HEK293 (cell line): ENCODE data around the gene DNMT3L.

Source experiments
- HOXA7 ChIP-seq: sonication (generic); formaldehyde crosslinking; IDR thresholded peaks from 2 replicates; pipeline ENCODE4 v1.8.1; 2022; ENCODE audit warnings: missing genetic modification reagents, borderline replicate concordance
- HOXC10 ChIP-seq: sonication (generic); formaldehyde crosslinking; IDR thresholded peaks from 2 replicates; pipeline ENCODE4 v1.8.1; 2023; ENCODE audit warnings: mild to moderate bottlenecking, missing genetic modification reagents
- KLF16 ChIP-seq: fragments of 450-650 bp; formaldehyde crosslinking; IDR thresholded peaks from 2 replicates; pipeline ENCODE4 v1.5.1; 2017; ENCODE audit warnings: missing biosample characterization, missing genetic modification characterization
- KLF7 ChIP-seq: fragments of 450-650 bp; formaldehyde crosslinking; IDR thresholded peaks from 2 replicates; pipeline ENCODE4 v1.5.1; 2016; ENCODE audit warnings: missing biosample characterization, missing genetic modification characterization, borderline replicate concordance
- SP7 ChIP-seq: fragments of 450-650 bp; formaldehyde crosslinking; IDR thresholded peaks from 2 replicates; pipeline ENCODE4 v1.5.1; 2016; ENCODE audit warnings: missing biosample characterization, missing genetic modification characterization
- ZBTB11 ChIP-seq: fragments of 450-650 bp; formaldehyde crosslinking; conservative IDR thresholded peaks from 2 replicates; pipeline ENCODE4 v1.5.1; 2016; ENCODE audit warnings: low read depth, missing biosample characterization, missing genetic modification characterization
- ZBTB17 ChIP-seq: fragments of 450-650 bp; formaldehyde crosslinking; IDR thresholded peaks from 2 replicates; pipeline ENCODE4 v1.5.1; 2016; ENCODE audit warnings: missing biosample characterization, missing genetic modification characterization
- ZBTB20 ChIP-seq: fragments of 450-650 bp; formaldehyde crosslinking; IDR thresholded peaks from 2 replicates; pipeline ENCODE4 v1.5.1; 2016; ENCODE audit warnings: missing biosample characterization, missing genetic modification characterization
- ZBTB21 ChIP-seq: fragments of 450-650 bp; formaldehyde crosslinking; IDR thresholded peaks from 2 replicates; pipeline ENCODE4 v1.5.1; 2017; ENCODE audit warnings: missing biosample characterization, missing genetic modification characterization
- ZNF184 ChIP-seq: fragments of 450-650 bp; IDR thresholded peaks from 2 replicates; pipeline ENCODE4 v1.5.1; 2018; ENCODE audit warnings: missing biosample characterization, mild to moderate bottlenecking, missing genetic modification characterization
- ZNF324 ChIP-seq: fragments of 450-650 bp; formaldehyde crosslinking; IDR thresholded peaks from 2 replicates; pipeline ENCODE4 v1.5.1; 2016; ENCODE audit warnings: missing biosample characterization, missing genetic modification characterization
- ZNF341 ChIP-seq: fragments of 450-650 bp; formaldehyde crosslinking; IDR thresholded peaks from 2 replicates; pipeline ENCODE4; 2016; ENCODE audit warnings: low read depth, missing biosample characterization, missing genetic modification characterization
- ZNF394 ChIP-seq: fragments of 450-650 bp; formaldehyde crosslinking; IDR thresholded peaks from 2 replicates; pipeline ENCODE4 v1.5.1; 2016; ENCODE audit warnings: missing biosample characterization, missing genetic modification characterization, mild to moderate bottlenecking, moderate library complexity, borderline replicate concordance
- ZNF404 ChIP-seq: fragments of 450-650 bp; formaldehyde crosslinking; IDR thresholded peaks from 2 replicates; pipeline ENCODE4 v1.5.1; 2017; ENCODE audit warnings: missing biosample characterization, missing genetic modification characterization
- ZNF423 ChIP-seq: fragments of 450-650 bp; formaldehyde crosslinking; IDR thresholded peaks from 2 replicates; pipeline ENCODE4 v1.5.1; 2016; ENCODE audit warnings: missing biosample characterization, missing genetic modification characterization
- ZNF501 ChIP-seq: fragments of 450-650 bp; formaldehyde crosslinking; IDR thresholded peaks from 2 replicates; pipeline ENCODE4 v1.5.1; 2016; ENCODE audit warnings: missing biosample characterization, missing genetic modification characterization
- ZNF510 ChIP-seq: fragments of 450-650 bp; formaldehyde crosslinking; IDR thresholded peaks from 2 replicates; pipeline ENCODE4 v1.5.1; 2018; ENCODE audit warnings: mild to moderate bottlenecking, missing genetic modification characterization, missing biosample characterization; ENCODE audit not compliant: insufficient replicate concordance
- ZNF518A ChIP-seq: fragments of 450-650 bp; formaldehyde crosslinking; conservative IDR thresholded peaks from 2 replicates; pipeline ENCODE4 v1.5.1; 2016; ENCODE audit warnings: low read depth, missing biosample characterization, missing genetic modification characterization
- ZNF600 ChIP-seq: fragments of 450-650 bp; formaldehyde crosslinking; IDR thresholded peaks from 2 replicates; pipeline ENCODE4 v1.5.1; 2016; ENCODE audit warnings: missing biosample characterization, missing genetic modification characterization
- ZNF677 ChIP-seq: fragments of 450-650 bp; IDR thresholded peaks from 2 replicates; pipeline ENCODE4 v1.5.0; 2018; ENCODE audit warnings: missing biosample characterization, mild to moderate bottlenecking, missing genetic modification characterization, moderate library complexity
- ZNF76 ChIP-seq: fragments of 450-650 bp; formaldehyde crosslinking; IDR thresholded peaks from 2 replicates; pipeline ENCODE4; 2016; ENCODE audit warnings: low read depth, missing biosample characterization, missing genetic modification characterization, borderline replicate concordance
- ZNF792 ChIP-seq: fragments of 450-650 bp; formaldehyde crosslinking; IDR thresholded peaks from 2 replicates; pipeline ENCODE4 v1.5.1; 2016; ENCODE audit warnings: missing biosample characterization, missing genetic modification characterization
- ZSCAN5A ChIP-seq: fragments of 450-650 bp; formaldehyde crosslinking; IDR thresholded peaks from 2 replicates; pipeline ENCODE4 v1.5.1; 2016; ENCODE audit warnings: missing biosample characterization, missing genetic modification characterization

DNMT3L gene

GRCh38 chr21:44299458-44300261, 38.0 kb upstream of the DNMT3L start, which contains the start of gene PFKL (continued):
- TF ChIP-seq KLF7 (tag by site-specific recombination) (peak; percentile 94), ZNF324 (tag by site-specific recombination) (peak; percentile 77), ZBTB11 (tag by site-specific recombination) (peak; percentile 55; the same call in 1 of the 2 replicates), ZNF501 (no peak), ZNF394 (peak; percentile 39; the same call in 1 of the 2 replicates), HOXA7 (CRISPR knock-in tag) (no peak), ZNF792 (no peak), ZSCAN5A (tag by site-specific recombination) (peak; percentile 93), ZNF76 (peak; percentile 48; the same call in 1 of the 2 replicates), ZNF404 (tag by site-specific recombination) (no peak), ZNF423 (tag by site-specific recombination) (peak; percentile 83), ZNF677 (tag by site-specific recombination) (no peak), ZNF518A (tag by site-specific recombination) (no peak), SP7 (tag by site-specific recombination) (peak; percentile 91), ZBTB21 (tag by site-specific recombination) (no peak), ZBTB17 (tag by site-specific recombination) (peak; percentile 84), ZNF341 (tag by site-specific recombination) (peak; percentile 100), HOXC10 (CRISPR knock-in tag) (no peak), ZNF600 (tag by site-specific recombination) (peak; percentile 85), ZNF184 (peak; percentile 42; the same call in 1 of the 2 replicates), ZBTB20 (tag by site-specific recombination) (peak; percentile 96), KLF16 (tag by site-specific recombination) (peak; percentile 66; the same call in 1 of the 2 replicates), ZNF510 (tag by site-specific recombination) (no peak)
